Large intestine (tissue), 3 donors: ENCODE data around the gene SCUBE1. TPM values are rescaled to one million over a fixed set of nuclear protein-coding genes. Genes with fewer than 3 reads are reported as not detected.

Source experiments
- DNase-seq, 2 donors: peaks; one replicate each; pipeline versions ENCODE4 v3.0.0 to v3.0.0-alpha.2; 2013
- H3K27ac ChIP-seq: one replicate; pipeline ENCODE4 v1.5.1; 2013; ENCODE audit warnings: low read length
- H3K27me3 ChIP-seq: 2 replicates; pipeline ENCODE4 v1.6.1; 2013; ENCODE audit warnings: low read length; ENCODE audit not compliant: control insufficient read depth, insufficient read depth
- H3K36me3 ChIP-seq: 2 replicates; pipeline ENCODE4 v1.6.1; 2013; ENCODE audit warnings: low read length; ENCODE audit not compliant: control insufficient read depth, insufficient read depth
- H3K4me1 ChIP-seq: one replicate; pipeline ENCODE4 v1.6.1; 2013; ENCODE audit warnings: low read length; ENCODE audit not compliant: control insufficient read depth, insufficient read depth
- H3K4me3 ChIP-seq: one replicate; pipeline ENCODE4 v1.5.1; 2013; ENCODE audit warnings: low read length
- H3K9me3 ChIP-seq: one replicate; pipeline ENCODE4 v1.6.1; 2013; ENCODE audit warnings: mild to moderate bottlenecking, low read depth, low read length, moderate library complexity; ENCODE audit not compliant: control insufficient read depth
- WGBS: methylation state at CpG from one replicate; pipeline ENCODE4 v1.1.5; 2013; ENCODE audit warnings: low lambda C conversion rate; ENCODE audit not compliant: insufficient coverage; 5-methylcytosine and 5-hydroxymethylcytosine counted together
- polyA plus RNA-seq: library from polyadenylated mRNA; unstranded; fragments of 120-200 nt; gene quantifications from one replicate; pipeline ENCODE4 v1.2.1, GENCODE V29; 2013

SCUBE1 gene
- polyA plus RNA-seq, 1 donor = 4.4 TPM

GRCh38 chr22:43304831-43305590 lies 38.2 kb downstream of the SCUBE1 start:
- no peaks in the 10 kb centered on the region for H3K9me3 ChIP-seq
- no peaks in the 10 kb centered on the region for H3K27me3 ChIP-seq
- no peak overlapping the region for H3K27ac ChIP-seq
- no peaks in the 10 kb centered on the region for H3K36me3 ChIP-seq
- no peak overlapping the region for H3K4me3 ChIP-seq
- DNase-seq = no peak
- 70% methylated on average over 2 of the region's 18 CpGs for WGBS
- no peaks in the 10 kb centered on the region for H3K4me1 ChIP-seq

GRCh38 chr22:43303751-43304150 lies 39.4 kb downstream of the SCUBE1 start:
- 100% methylated on average over 1 of the region's 11 CpGs for WGBS
- Histone ChIP-seq H3K27me3 (no peaks in the 10 kb centered on the region), H3K4me3 (no peak overlapping the region), H3K36me3 (no peaks in the 10 kb centered on the region), H3K27ac (no peak overlapping the region), H3K4me1 (no peaks in the 10 kb centered on the region), H3K9me3 (no peaks in the 10 kb centered on the region)
- no peak for DNase-seq

DNA sequence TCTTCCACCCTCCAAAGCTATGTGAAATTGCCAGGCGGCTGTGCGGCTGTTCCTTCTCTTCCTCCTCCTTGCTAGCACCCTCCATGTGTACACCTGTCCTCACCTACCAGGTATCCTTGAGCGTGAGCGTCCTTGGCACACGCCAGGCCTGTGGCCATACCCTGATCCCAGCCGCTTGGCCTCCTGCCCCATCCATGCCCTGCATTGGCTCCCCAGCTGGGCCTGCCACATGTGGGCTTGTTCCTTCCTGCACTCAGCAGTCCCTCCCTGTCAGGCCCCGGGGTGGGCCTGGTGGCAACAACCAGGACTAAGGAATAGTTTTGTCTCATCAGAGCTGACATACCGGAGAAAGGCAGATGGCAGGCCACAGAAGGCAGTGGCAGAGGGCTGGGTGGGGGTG lies 40.0 kb downstream of the SCUBE1 start:
- H3K27ac ChIP-seq = no peak overlapping the region
- no peaks in the 10 kb centered on the region for H3K9me3 ChIP-seq
- no peaks in the 10 kb centered on the region for H3K27me3 ChIP-seq
- H3K36me3 ChIP-seq = no peaks in the 10 kb centered on the region
- WGBS = no CpG with 5 or more reads among the region's 8 CpGs
- DNase-seq = no peak
- no peak overlapping the region for H3K4me3 ChIP-seq
- H3K4me1 ChIP-seq = no peaks in the 10 kb centered on the region

DNA sequence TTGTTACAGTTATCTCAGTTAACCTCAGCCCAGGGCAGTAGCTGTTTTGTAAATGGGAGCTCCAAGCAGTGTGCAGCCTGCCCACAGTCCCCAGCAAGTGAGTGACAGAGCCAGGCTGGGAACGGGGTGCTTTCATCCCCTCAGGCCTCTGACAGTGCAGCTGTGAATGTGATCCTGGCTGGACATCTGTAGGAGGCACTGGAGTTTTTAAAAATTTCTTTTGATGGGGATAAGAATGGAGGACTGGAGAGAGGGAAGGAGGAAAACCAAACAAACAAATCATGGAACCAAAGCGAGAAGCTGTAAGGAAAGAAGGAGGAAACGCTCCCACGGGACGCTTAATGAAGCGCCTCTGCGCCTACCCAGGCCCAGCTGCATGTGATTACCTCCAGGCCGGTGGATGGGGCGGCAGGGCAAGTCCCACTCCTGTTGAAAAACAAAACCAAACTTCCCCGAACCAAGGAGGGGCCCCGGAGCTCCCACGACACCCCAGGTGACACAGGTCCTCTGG lies 40.6 kb downstream of the SCUBE1 start:
- Histone ChIP-seq H3K36me3 (no peaks in the 10 kb centered on the region), H3K4me3 (no peak overlapping the region), H3K4me1 (no peaks in the 10 kb centered on the region), H3K27me3 (no peaks in the 10 kb centered on the region), H3K9me3 (no peaks in the 10 kb centered on the region), H3K27ac (no peak overlapping the region)
- no CpG with 5 or more reads among the region's 12 CpGs for WGBS
- DNase-seq = no peak

- H3K4me3 ChIP-seq = no peak overlapping the region
- H3K36me3 ChIP-seq = no peaks in the 10 kb centered on the region
- no peaks in the 10 kb centered on the region for H3K27me3 ChIP-seq
- no peaks in the 10 kb centered on the region for H3K4me1 ChIP-seq
- DNase-seq = no peak
- no peaks in the 10 kb centered on the region for H3K9me3 ChIP-seq
- no peak overlapping the region for H3K27ac ChIP-seq
- WGBS = no CpG with 5 or more reads among the region's 10 CpGs
These were observed 41.3 kb downstream of the SCUBE1 start for GRCh38 chr22:43301866-43302265.

GRCh38 chr22:43300891-43301676 lies 42.1 kb downstream of the SCUBE1 start:
- no peak for DNase-seq
- peaks cover 4% of the 10 kb centered on the region for H3K4me1 ChIP-seq

GRCh38 chr22:43299736-43300135 lies 43.4 kb downstream of the SCUBE1 start:
- no peaks in the 10 kb centered on the region for H3K27me3 ChIP-seq
- no peak overlapping the region for H3K27ac ChIP-seq
- H3K36me3 ChIP-seq = no peaks in the 10 kb centered on the region
- WGBS = no CpG with 5 or more reads among the region's 12 CpGs
- peaks cover 4% of the 10 kb centered on the region for H3K4me1 ChIP-seq
- DNase-seq = no peak
- H3K4me3 ChIP-seq = no peak overlapping the region
- no peaks in the 10 kb centered on the region for H3K9me3 ChIP-seq

More at GRCh38 chr22:43300891-43301676, 42.1 kb downstream of the SCUBE1 start:
- no peaks in the 10 kb centered on the region for H3K36me3 ChIP-seq
- no peaks in the 10 kb centered on the region for H3K27me3 ChIP-seq
- H3K27ac ChIP-seq = no peak overlapping the region
- WGBS = 80% methylated on average over 2 of the region's 21 CpGs
- H3K4me3 ChIP-seq = no peak overlapping the region
- H3K9me3 ChIP-seq = no peaks in the 10 kb centered on the region

GRCh38 chr22:43298062-43298801 lies 44.9 kb downstream of the SCUBE1 start:
- H3K9me3 ChIP-seq = no peaks in the 10 kb centered on the region
- no CpG with 5 or more reads among the region's 18 CpGs for WGBS
- H3K27me3 ChIP-seq = no peaks in the 10 kb centered on the region
- H3K4me3 ChIP-seq = no peak overlapping the region
- H3K36me3 ChIP-seq = no peaks in the 10 kb centered on the region
- no peak overlapping the region for H3K27ac ChIP-seq
- DNase-seq = no peak
- H3K4me1 ChIP-seq = peaks cover 14% of the 10 kb centered on the region

GRCh38 chr22:43297270-43298061 lies 45.7 kb downstream of the SCUBE1 start:
- WGBS = 60% methylated on average over 1 of the region's 18 CpGs
- Histone ChIP-seq H3K27ac (no peak overlapping the region), H3K27me3 (no peaks in the 10 kb centered on the region), H3K9me3 (no peaks in the 10 kb centered on the region), H3K4me3 (no peak overlapping the region), H3K4me1 (peaks cover 16% of the 10 kb centered on the region), H3K36me3 (no peaks in the 10 kb centered on the region)
- peak in 1 of 2 donors; percentile 51 for DNase-seq
